LNCaP clone FGC (cell line): ENCODE data around the gene PHF13.
"Not testable (repeated sequence)": the region's sequence is repeated elsewhere in the genome, so short reads cannot be mapped to it uniquely, and the experiment has no call there.

ENCODE experiments used
- DNase-seq: peaks from one replicate; pipeline ENCODE4 v3.0.0-alpha.2; 2011; ENCODE audit warnings: low read depth
- H3K4me3 ChIP-seq: 2 replicates; pipeline ENCODE4 v1.5.1; 2011; ENCODE audit warnings: mild to moderate bottlenecking, low read depth, low read length, control low read depth
- CTCF ChIP-seq: IDR thresholded peaks from 2 replicates; pipeline ENCODE4 v1.5.1; 2012; ENCODE audit warnings: mild to moderate bottlenecking; ENCODE audit not compliant: control insufficient read depth, insufficient read depth; ENCODE audit errors: extremely low read depth

PHF13 gene

GRCh38 chr1:6597777-6598131 lies 15.8 kb upstream of the PHF13 start:
- H3K4me3 ChIP-seq = no peak overlapping the region
- TF ChIP-seq CTCF = no peak
- DNase-seq = no peak

DNA sequence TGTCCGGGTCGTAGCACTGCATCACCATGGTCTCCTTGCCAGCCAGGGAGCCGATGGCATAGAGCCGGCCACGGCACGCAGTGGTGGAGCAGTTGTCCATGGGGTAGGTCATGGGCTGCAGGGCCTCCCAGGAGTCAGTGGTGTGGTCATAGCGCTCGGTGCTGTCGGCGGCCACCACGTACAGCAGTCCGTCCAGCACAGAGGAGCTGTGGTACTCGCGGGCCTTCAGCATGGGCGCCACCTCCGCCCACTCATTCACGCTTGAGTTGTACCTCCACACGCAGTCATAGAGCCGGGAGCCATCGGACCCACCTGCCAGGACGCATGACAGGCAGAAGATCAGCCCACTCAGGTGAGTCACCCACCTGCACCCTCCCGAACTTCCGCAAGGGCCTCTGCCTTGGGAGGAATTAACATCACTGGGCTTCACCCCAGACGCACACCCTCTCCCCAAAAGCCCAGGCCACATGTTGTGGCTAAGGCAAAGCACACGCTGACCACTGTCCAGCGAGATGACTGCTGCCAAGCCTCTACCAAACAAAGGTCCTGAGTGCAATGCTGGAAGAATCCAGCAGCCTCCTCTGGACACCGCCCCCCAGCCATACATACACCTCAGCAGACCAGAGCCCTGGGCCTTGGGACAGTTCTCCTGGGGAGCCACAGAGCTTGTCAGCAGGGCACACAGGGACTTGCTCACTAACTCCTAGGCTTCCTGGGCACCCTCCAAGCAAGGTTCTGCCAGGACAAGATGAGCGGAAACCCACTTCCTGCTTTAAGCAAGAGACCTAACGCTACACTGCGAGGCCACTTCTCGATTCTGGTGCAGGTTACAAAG lies 14.2 kb upstream of the PHF13 start:
- TF ChIP-seq CTCF = no peak
- DNase-seq = no peak
- H3K4me3 ChIP-seq = no peak overlapping the region

DNA sequence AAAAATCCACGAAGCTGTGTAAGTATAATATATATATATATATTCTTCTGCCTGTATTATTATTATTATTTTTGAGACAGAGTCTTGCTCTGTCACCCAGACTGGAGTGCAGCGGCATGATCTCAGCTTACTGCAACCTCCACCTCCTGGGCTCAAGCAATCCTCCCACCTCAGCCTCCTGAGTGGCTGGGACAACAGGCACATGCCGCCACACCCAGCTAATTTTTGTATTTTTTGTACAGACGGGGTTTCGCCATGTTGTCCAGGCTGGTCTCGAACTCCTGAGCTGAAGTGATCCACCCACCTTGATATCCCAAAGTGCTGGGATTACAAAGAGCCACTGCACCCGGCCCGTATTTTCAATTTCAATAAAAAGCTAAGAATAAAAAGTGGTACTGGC lies 13.5 kb upstream of the PHF13 start:
- not testable (repeated sequence) for DNase-seq

DNA sequence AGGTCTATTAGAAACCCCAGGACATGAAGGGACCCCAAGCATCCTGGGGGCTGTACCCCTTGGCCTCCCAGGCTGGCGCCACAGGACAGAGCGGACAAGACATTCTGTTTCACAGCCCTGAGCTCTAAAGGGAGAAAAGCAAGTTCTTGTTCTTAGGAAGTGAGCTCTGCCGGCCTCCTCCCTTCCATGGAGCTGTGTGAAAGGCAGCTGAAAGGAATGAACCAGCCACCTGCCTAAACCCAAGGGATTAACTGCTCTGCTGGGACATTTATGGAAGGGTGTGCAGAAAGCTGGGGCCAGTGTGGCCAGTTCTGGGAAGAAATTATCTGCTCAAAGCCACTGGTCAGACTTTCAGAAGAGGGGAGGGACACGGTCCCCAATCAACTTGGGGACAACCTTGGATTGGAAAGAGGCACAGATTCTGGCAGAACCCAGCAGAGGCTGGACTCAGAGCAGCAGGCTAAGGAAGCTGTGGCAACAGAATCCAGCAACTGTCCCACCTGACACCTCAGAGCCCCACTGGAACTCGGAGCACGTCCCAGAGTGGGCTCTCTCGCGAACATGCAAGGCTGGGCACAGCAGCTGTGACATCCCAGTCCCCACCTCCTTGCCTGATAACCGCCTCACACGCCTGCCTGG lies 13.0 kb upstream of the PHF13 start:
- DNase-seq = no peak
- no peak for TF ChIP-seq CTCF
- H3K4me3 ChIP-seq = peak overlapping the region; percentile 95

More for the DNA sequence above, 13.5 kb upstream of the PHF13 start:
- peak overlapping the region; percentile 95 for H3K4me3 ChIP-seq

DNA sequence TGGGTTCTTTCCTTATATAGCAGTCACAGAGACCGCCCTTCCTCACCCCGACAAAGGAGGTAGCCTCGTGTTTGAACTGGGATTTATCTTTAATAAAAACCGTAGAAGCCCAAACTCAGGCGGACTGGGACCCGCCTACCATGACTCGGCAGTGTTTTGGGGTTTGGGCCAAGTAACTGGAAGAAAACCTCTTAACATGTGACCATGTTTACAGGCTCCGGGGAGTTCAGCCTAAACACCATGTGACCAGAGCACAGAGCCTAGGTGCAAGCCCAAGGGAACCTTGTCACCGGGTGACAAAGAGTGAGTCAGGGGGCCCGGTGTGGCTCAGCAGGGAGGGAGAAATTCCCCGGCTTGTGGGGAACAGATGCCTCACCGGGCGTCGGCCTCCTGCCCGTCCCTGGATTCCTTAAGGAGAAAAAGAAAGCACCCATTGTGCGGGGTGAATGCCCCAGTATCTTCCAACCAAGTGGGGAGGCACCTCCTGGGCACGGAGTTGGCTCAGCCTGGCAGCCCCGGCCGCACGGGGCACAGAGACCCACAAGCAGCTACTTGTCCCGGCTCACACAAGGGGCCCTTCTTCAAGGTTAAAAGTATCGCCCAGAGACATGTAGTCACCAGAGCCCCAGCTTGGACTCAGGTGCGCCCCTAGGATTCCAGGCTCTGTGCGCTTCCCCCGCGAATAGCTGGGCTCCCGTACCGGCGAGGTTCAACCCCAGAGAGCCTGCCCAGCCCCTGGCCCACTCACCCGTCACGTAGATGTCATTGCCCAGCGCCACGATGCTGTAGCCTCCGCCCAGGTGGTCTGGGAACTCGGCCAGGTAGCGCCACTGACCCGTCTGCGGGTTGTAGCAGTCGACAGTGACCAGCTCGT lies 12.2 kb upstream of the PHF13 start:
- peak overlapping the region; percentile 95 for H3K4me3 ChIP-seq
- DNase-seq = peak; percentile 83
- TF ChIP-seq CTCF = no peak

DNA sequence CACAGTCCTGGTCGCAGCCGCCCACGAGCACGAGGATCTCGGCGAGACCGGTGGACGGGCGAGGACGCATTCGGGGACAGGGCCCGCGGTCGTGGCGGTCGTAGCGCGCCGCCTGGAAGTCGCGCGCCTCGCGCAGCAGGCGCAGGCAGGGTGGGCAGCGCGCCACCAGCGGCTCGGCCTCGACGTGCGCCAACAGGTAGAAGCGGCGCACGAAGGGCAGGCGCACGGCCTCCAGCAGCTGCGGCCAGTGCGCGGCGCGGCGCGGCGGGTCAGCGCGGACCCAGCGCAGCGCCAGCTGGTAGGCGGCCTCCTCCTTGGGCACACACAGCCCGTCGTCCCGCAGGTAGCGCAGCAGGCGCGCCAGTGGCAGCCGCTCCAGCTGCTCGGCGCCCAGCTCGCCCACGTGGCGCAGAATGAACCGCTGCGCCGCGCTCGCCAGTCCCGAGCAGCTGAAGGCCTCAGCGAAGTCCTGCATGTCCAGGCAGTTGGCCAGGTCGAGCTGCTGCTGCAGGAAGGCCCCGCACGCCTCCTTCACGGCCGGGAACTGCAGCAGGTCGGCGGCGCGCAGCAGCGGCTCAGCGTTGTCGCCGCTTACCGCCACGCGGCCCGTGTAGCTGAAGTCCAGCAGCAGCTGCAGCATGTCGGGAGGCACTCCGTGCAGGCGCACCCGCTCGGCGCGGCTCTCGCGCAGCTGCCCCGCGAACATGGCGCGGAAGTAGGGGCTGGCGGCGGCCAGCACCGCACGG lies 11.4 kb upstream of the PHF13 start:
- DNase-seq = no peak
- H3K4me3 ChIP-seq = peak overlapping the region; percentile 95
- peak; percentile 8; the same call in 1 of the 2 replicates for TF ChIP-seq CTCF
